Uterus (tissue), 4 donors: ENCODE data around the gene CALML6. TPM values are rescaled to one million over a fixed set of nuclear protein-coding genes. Genes with fewer than 3 reads are reported as not detected.

ENCODE experiments used
- DNase-seq, 2 donors: peaks; one replicate each; pipeline ENCODE4 v3.0.0-alpha.2; 2019 to 2020
- H3K27ac ChIP-seq, 2 donors: fragments of 200-600 bp; sonication (generic); 1 replicate in 1 of 2; 2 replicates in 1 of 2; pipeline ENCODE4 v1.5.1; 2016 to 2018
- H3K27me3 ChIP-seq, 2 donors: fragments of 200-600 bp; sonication (generic); one replicate each; pipeline ENCODE4 v1.5.1; 2018 to 2019; ENCODE audit warnings: control low read depth in 1 of 2
- H3K36me3 ChIP-seq, 2 donors: fragments of 200-600 bp; sonication (generic); one replicate each; pipeline ENCODE4 v1.5.1; 2019; ENCODE audit warnings: control low read depth in 1 of 2
- H3K4me1 ChIP-seq, 2 donors: fragments of 200-600 bp; sonication (generic); one replicate each; pipeline ENCODE4 v1.5.1; 2018 to 2019; ENCODE audit warnings: control low read depth in 1 of 2
- H3K4me3 ChIP-seq, 2 donors: fragments of 200-600 bp; sonication (generic); 1 replicate in 1 of 2; 2 replicates in 1 of 2; pipeline ENCODE4 v1.5.1; 2018 to 2019; ENCODE audit warnings: mild to moderate bottlenecking in 1 of 2
- H3K9me3 ChIP-seq, 2 donors: fragments of 200-600 bp; sonication (generic); one replicate each; pipeline ENCODE4 v1.5.1; 2019; ENCODE audit warnings: control low read depth in 1 of 2
- POLR2A ChIP-seq, 2 donors: fragments of 450-650 bp; IDR thresholded peaks; one replicate each; pipeline ENCODE4 v1.6.1; 2016; ENCODE audit warnings: antibody characterized with exemption in 2 of 2, mild to moderate bottlenecking in 1 of 2, moderate library complexity in 1 of 2
- intact Hi-C: fragments of 100-400 bp; cut with DNase I; formaldehyde crosslinking; loops from one replicate; pipeline ENCODE4 v1.15.1; 2023; ENCODE audit warnings: low total_unique reads
- total RNA-seq, 4 donors: library from RNA; depleted of rRNA in 3 of 4; stranded (reverse); fragments of >200 nt in 3 of 4; gene quantifications; one replicate each; pipeline versions ENCODE4 v1.1.0 to v1.2.4, GENCODE V29; 2014 to 2023
- TF ChIP-seq, protein P1 (sequence below), 4 experiments: fragments of 200-600 bp in 2 of 4; fragments of 450-650 bp in 2 of 4; sonication (generic) in 2 of 4; IDR thresholded peaks; one replicate each; pipeline ENCODE4 v1.5.1; 2016 to 2019; ENCODE audit warnings: antibody characterized with exemption in 4 of 4, mild to moderate bottlenecking in 2 of 4, moderate library complexity in 1 of 4
- donor health status: DM: yes; HTN: yes; CAD: no.

CALML6 gene
- total RNA-seq, 4 donors from 2014 or later, result 0.58 TPM; not detected in 3

DNA sequence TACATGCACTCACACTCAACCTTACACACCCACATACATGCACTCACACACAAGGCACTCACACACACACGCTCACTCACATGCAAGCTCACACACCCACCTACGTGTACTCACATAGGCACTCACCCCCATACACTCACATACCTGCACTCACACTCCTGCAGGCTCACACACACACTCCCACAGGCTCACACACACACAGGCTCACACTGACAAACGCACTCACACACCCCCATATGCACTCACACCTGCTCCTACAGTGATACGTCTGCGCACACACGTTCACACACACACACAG lies 23.2 kb downstream of the CALML6 start:
- Histone ChIP-seq H3K4me3 (no peak overlapping the region), H3K9me3 (no peaks in the 10 kb centered on the region), H3K36me3 (no peaks in the 10 kb centered on the region), H3K27ac (no peak overlapping the region), H3K4me1 (no peaks in the 10 kb centered on the region), H3K27me3 (no peaks in the 10 kb centered on the region)
- intact Hi-C loops, result no loop called here
- TF ChIP-seq, protein P1, sequence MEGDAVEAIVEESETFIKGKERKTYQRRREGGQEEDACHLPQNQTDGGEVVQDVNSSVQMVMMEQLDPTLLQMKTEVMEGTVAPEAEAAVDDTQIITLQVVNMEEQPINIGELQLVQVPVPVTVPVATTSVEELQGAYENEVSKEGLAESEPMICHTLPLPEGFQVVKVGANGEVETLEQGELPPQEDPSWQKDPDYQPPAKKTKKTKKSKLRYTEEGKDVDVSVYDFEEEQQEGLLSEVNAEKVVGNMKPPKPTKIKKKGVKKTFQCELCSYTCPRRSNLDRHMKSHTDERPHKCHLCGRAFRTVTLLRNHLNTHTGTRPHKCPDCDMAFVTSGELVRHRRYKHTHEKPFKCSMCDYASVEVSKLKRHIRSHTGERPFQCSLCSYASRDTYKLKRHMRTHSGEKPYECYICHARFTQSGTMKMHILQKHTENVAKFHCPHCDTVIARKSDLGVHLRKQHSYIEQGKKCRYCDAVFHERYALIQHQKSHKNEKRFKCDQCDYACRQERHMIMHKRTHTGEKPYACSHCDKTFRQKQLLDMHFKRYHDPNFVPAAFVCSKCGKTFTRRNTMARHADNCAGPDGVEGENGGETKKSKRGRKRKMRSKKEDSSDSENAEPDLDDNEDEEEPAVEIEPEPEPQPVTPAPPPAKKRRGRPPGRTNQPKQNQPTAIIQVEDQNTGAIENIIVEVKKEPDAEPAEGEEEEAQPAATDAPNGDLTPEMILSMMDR (IDR thresholded peaks at IDR 0.05), result no peak
- no peak for TF ChIP-seq POLR2A (IDR thresholded peaks at IDR 0.05)
- DNase-seq, result no peak

DNA sequence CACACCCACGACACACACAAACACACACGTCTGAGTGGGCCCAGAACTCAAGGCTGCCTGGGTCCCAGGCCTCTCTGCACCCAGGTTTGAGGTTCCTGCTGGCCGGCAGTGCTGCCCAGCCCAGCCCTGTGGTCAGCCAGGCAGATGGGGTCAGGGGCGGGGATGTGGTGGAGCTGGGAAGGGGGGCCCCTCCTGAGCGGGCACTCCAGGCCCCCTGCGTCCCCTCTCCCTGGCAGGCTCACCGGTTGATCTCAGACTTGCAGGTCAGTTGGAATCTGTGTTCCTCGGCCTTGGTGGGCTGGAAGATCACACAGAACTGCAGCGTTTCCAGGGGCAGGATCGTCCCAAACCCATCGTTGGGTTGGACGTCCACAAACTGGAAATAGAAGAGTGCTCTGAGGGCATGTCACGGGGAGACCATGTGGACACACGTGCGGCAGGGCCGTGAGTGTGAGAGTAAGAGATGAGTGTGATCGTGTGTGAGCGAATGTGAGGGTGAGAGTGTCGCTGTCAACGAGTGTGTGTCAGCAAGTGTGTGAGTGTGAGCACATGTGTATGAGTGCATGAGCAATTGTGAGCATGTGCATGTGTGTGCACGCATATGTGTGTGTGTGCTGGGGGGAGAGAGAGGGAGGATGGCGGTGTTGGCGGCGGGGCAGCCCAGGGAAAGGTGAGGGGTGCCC lies 23.7 kb downstream of the CALML6 start:
- no peak overlapping the region for H3K27ac ChIP-seq
- H3K4me3 ChIP-seq, result no peak overlapping the region
- intact Hi-C loops, result no loop called here
- DNase-seq, result no peak
- no peaks in the 10 kb centered on the region for H3K4me1 ChIP-seq
- no peaks in the 10 kb centered on the region for H3K9me3 ChIP-seq
- no peaks in the 10 kb centered on the region for H3K36me3 ChIP-seq
- no peaks in the 10 kb centered on the region for H3K27me3 ChIP-seq
- TF ChIP-seq POLR2A (IDR thresholded peaks at IDR 0.05), result no peak
- TF ChIP-seq, protein P1 (IDR thresholded peaks at IDR 0.05), result no peak

DNA sequence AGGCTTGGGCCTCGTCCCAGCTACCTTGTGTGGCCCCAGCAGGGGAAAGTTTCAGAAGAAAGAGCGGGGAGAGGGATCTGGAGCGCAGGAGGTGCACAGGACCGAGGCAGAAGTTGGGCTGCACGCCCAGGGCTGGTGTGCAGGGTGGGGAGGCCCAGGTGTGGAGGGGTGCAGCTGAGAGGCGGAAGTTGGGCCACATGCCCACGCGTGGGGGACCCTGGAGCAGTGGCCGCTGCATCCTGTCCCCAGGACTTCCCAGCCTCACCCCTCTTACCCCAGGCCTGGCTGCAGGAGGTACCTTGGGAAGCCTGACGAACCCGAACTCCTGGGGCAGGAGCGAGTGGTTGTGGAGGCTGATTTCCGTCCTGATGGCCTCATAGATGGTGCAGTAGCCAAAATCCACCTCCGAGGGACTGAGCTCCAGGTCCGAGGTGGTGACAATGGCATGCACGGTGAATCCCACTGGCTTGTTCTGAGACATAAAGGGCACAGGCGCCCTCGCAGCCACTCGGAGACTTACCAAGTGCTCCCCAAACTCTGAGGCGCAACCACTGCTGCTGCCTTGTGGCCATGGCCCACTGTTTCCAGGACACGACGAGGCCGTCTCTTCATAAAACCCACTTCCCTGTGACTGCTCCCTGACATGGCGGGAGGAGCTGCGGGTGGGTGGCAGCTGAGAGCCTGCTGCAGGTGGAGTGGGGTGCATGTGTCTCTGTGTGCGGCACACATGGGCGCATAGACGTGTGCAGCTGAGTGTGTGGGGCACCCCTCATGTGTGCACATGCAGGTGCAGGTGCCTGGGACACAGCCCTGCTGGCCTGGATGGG lies 24.4 kb downstream of the CALML6 start:
- Histone ChIP-seq H3K9me3 (no peaks in the 10 kb centered on the region), H3K36me3 (no peaks in the 10 kb centered on the region), H3K4me3 (no peak overlapping the region), H3K27ac (no peak overlapping the region), H3K4me1 (no peaks in the 10 kb centered on the region), H3K27me3 (no peaks in the 10 kb centered on the region)
- intact Hi-C loops, result loop anchor here (5.0 kb wide), 1 partner anchor 108 kb away; no protein-coding TSS in a partner anchor
- no peak for DNase-seq
- no peak for TF ChIP-seq POLR2A (IDR thresholded peaks at IDR 0.05)
- TF ChIP-seq, protein P1 (IDR thresholded peaks at IDR 0.05), result no peak

DNA sequence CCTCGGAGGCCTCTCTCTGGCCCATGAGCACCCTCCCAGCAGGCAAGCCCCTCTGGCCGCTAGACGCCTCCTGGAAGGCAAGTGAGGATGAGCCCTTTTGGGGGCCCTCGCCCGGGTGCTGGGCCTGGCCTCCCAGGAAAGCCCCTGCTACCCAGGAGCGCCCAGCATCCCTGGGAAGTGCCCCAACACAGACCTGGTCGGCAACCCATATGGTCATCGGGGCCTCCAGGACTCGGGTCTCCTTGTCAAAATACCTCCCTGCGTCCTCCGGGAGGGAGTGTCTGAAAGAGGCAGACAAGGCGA lies 25.0 kb downstream of the CALML6 start:
- TF ChIP-seq, protein P1 (IDR thresholded peaks at IDR 0.05), result no peak
- no peak for TF ChIP-seq POLR2A (IDR thresholded peaks at IDR 0.05)
- Histone ChIP-seq H3K4me3 (no peak overlapping the region), H3K27me3 (no peaks in the 10 kb centered on the region), H3K9me3 (no peaks in the 10 kb centered on the region), H3K36me3 (no peaks in the 10 kb centered on the region), H3K4me1 (no peaks in the 10 kb centered on the region), H3K27ac (no peak overlapping the region)
- DNase-seq, result no peak
- intact Hi-C loops, result loop anchor here (5.0 kb wide), 1 partner anchor 107 kb away; no protein-coding TSS in a partner anchor

DNA sequence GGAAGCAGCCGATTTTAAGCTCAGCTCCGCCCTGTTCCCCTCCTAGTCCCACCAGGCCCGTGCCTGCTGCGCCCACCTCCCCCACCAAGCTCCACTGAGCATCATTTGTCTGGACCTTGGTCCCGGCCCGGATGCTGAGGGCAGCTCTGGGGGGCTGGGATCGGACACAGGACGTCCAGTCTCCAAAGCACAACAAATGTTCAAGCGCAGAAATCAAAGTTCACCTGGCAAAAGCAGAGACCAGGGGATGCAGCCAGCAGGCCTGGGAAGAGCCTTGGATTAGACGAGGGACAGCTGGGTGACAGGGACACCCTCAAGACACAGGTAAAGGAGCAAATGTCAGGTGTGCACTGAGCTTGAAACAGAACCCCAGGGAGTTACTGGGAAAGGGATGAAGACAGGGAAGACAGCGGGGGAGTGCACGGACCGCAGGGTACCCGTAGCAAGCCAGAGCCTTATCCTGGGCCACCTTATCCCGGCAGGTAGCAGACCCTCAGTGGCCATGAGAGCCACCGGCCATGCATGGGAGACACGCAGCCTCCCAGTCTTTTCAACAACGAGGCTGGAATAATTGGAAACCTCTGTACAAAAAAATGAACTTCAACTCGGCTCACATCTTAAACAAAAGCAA lies 26.3 kb downstream of the CALML6 start:
- no peaks in the 10 kb centered on the region for H3K27me3 ChIP-seq
- intact Hi-C loops, result loop anchor here (5.0 kb wide), 1 partner anchor 106 kb away; no protein-coding TSS in a partner anchor
- DNase-seq, result no peak
- no peak for TF ChIP-seq POLR2A (IDR thresholded peaks at IDR 0.05)
- TF ChIP-seq, protein P1 (IDR thresholded peaks at IDR 0.05), result no peak
- no peaks in the 10 kb centered on the region for H3K36me3 ChIP-seq
- no peak overlapping the region for H3K27ac ChIP-seq
- no peaks in the 10 kb centered on the region for H3K4me1 ChIP-seq
- H3K9me3 ChIP-seq, result no peaks in the 10 kb centered on the region
- no peak overlapping the region for H3K4me3 ChIP-seq
